ENCODE results near the gene CYFIP1. TPM values are rescaled to one million over a fixed set of nuclear protein-coding genes. Genes with fewer than 3 reads are reported as not detected.

Gene CYFIP1
- total RNA-seq, 1 donor = 108 TPM

DNA sequence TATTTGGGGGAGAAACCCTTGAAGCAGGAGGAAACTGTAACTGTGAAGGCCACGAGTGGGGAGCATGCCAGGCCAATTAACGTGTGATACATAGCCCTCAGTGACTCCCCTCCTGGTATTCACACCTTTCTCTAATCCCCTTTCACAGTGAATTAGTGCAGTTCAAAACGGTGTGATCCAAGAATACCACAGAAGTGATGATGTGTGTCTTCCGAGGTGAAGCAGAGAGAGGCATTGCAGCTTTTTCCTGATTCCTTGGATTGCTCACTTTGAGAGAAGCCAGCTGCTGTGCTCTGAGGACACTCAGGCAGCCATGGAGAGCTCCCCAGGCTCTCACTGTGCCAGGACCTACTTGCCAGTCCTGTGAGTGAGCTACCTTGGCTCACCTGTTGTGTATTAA is 124.4 kb downstream of the CYFIP1 start:
- no peak for TF ChIP-seq CTCF (IDR thresholded peaks at IDR 0.05; ENCODE audit: insufficient read depth, low read depth, low read length)
- H3K4me3 ChIP-seq (ENCODE audit: low read depth, low read length) = no peak overlapping the region
- no peak for DNase-seq (ENCODE audit: low read depth)

- TF ChIP-seq CTCF (IDR thresholded peaks at IDR 0.05; ENCODE audit: insufficient read depth, low read depth, low read length) = no peak
- DNase-seq (ENCODE audit: low read depth) = no peak
- no peak overlapping the region for H3K4me3 ChIP-seq (ENCODE audit: low read depth, low read length)
Measured at GRCh38 chr15:22851513-22851912, 128.7 kb downstream of the CYFIP1 start.

GRCh38 chr15:22850055-22850454 is 130.1 kb downstream of the CYFIP1 start:
- TF ChIP-seq CTCF (IDR thresholded peaks at IDR 0.05; ENCODE audit: insufficient read depth, low read depth, low read length) = no peak
- DNase-seq (ENCODE audit: low read depth) = no peak
- no peak overlapping the region for H3K4me3 ChIP-seq (ENCODE audit: low read depth, low read length)

GRCh38 chr15:22846073-22846472 is 134.1 kb downstream of the CYFIP1 start:
- TF ChIP-seq CTCF (IDR thresholded peaks at IDR 0.05; ENCODE audit: insufficient read depth, low read depth, low read length) = no peak
- DNase-seq (ENCODE audit: low read depth) = no peak
- no peak overlapping the region for H3K4me3 ChIP-seq (ENCODE audit: low read depth, low read length)

GRCh38 chr15:22845289-22845900 is 134.8 kb downstream of the CYFIP1 start:
- H3K4me3 ChIP-seq (ENCODE audit: low read depth, low read length) = no peak overlapping the region
- TF ChIP-seq CTCF (IDR thresholded peaks at IDR 0.05; ENCODE audit: insufficient read depth, low read depth, low read length) = no peak
- no peak for DNase-seq (ENCODE audit: low read depth)

- DNase-seq (ENCODE audit: low read depth) = no peak
- TF ChIP-seq CTCF (IDR thresholded peaks at IDR 0.05; ENCODE audit: insufficient read depth, low read depth, low read length) = no peak
- no peak overlapping the region for H3K4me3 ChIP-seq (ENCODE audit: low read depth, low read length)
Measured at GRCh38 chr15:22844421-22845288, 135.5 kb downstream of the CYFIP1 start.
